ENCODE measurements around the gene TSSK6.

Gene TSSK6

GRCh38 chr19:19514881-19515641 lies at the start of gene TSSK6:
Gene TSSK6, minus strand, starts transcription at chr19:19515548. Its CDS starts 121 bp downstream, at chr19:19515427.
- DNase-seq (ENCODE audit: low read depth in 2 of 2), result no peak

GRCh38 chr19:19563348-19563848 lies 48.0 kb upstream of the TSSK6 start:
- DNase-seq (ENCODE audit: low read depth in 2 of 2), result no peak

- DNase-seq (ENCODE audit: low read depth in 2 of 2), result peak in 1 of 2 donors; percentile 32
Measured at GRCh38 chr19:19562665-19563347, 47.5 kb upstream of the TSSK6 start.

- DNase-seq (ENCODE audit: low read depth in 2 of 2), result no peak
Measured at GRCh38 chr19:19561946-19562664, 46.8 kb upstream of the TSSK6 start.

- DNase-seq (ENCODE audit: low read depth in 2 of 2), result no peak
Measured at GRCh38 chr19:19559931-19560330, 44.6 kb upstream of the TSSK6 start.

- DNase-seq (ENCODE audit: low read depth in 2 of 2), result no peak
Measured at GRCh38 chr19:19558636-19559035, 43.3 kb upstream of the TSSK6 start.

- DNase-seq (ENCODE audit: low read depth in 2 of 2), result no peak
Measured at GRCh38 chr19:19558055-19558454, 42.7 kb upstream of the TSSK6 start.

GRCh38 chr19:19554074-19555023 lies 39.0 kb upstream of the TSSK6 start:
- peak in 1 of 2 donors; percentile 24 for DNase-seq (ENCODE audit: low read depth in 2 of 2)

GRCh38 chr19:19553670-19554069 lies 38.3 kb upstream of the TSSK6 start:
- DNase-seq (ENCODE audit: low read depth in 2 of 2), result no peak

- DNase-seq (ENCODE audit: low read depth in 2 of 2), result no peak
Measured at GRCh38 chr19:19552798-19553197, 37.5 kb upstream of the TSSK6 start.

- no peak for DNase-seq (ENCODE audit: low read depth in 2 of 2)
Measured at GRCh38 chr19:19551853-19552192, 36.5 kb upstream of the TSSK6 start.

- no peak for DNase-seq (ENCODE audit: low read depth in 2 of 2)
Measured at GRCh38 chr19:19550972-19551852, 35.9 kb upstream of the TSSK6 start.

GRCh38 chr19:19550485-19550929 lies 35.2 kb upstream of the TSSK6 start:
- no peak for DNase-seq (ENCODE audit: low read depth in 2 of 2)

GRCh38 chr19:19549804-19550464 lies 34.6 kb upstream of the TSSK6 start:
- DNase-seq (ENCODE audit: low read depth in 2 of 2), result no peak

GRCh38 chr19:19548915-19549759 lies 33.8 kb upstream of the TSSK6 start:
- no peak for DNase-seq (ENCODE audit: low read depth in 2 of 2)

GRCh38 chr19:19547674-19548336 lies 32.5 kb upstream of the TSSK6 start:
- no peak for DNase-seq (ENCODE audit: low read depth in 2 of 2)

- DNase-seq (ENCODE audit: low read depth in 2 of 2), result no peak
Measured at GRCh38 chr19:19546751-19547162, 31.4 kb upstream of the TSSK6 start.

GRCh38 chr19:19545707-19546106 lies 30.4 kb upstream of the TSSK6 start:
- no peak for DNase-seq (ENCODE audit: low read depth in 2 of 2)

Measured in stimulated activated CD8-positive, alpha-beta memory T cell treated with anti-CD3 and anti-CD28 coated beads, Interleukin-15, amount 100 ng/mL, for 4 hours (primary cell).